ENCODE measurements around the gene LPAR4.

LPAR4 gene, protein sequence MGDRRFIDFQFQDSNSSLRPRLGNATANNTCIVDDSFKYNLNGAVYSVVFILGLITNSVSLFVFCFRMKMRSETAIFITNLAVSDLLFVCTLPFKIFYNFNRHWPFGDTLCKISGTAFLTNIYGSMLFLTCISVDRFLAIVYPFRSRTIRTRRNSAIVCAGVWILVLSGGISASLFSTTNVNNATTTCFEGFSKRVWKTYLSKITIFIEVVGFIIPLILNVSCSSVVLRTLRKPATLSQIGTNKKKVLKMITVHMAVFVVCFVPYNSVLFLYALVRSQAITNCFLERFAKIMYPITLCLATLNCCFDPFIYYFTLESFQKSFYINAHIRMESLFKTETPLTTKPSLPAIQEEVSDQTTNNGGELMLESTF

DNA sequence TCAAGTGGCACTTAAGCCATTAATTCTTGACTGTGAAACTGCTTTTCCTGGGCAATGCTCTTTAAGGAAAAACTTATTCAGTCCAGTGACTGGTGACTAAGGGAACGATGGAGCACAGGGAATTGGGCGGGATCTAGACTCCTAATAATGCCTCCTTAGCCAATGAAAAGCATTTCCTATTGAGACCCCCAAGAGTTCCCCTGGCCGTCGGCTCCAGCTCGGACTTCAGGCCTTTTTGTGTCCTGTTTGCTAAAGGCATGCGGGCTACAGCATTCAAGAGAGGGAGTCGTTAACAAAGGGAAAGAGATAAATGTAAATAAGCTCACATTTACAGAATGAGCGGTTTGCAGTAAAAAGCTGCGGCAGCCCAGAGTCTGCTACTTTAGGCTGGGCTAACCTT lies at the start of gene LPAR4:
LPAR4 (plus strand) TSS at position 232 of the 400 bp plus-strand sequence. CDS start 7,150 bp downstream, outside the sequence.
- no peak for TF ChIP-seq POLR2A (IDR thresholded peaks at IDR 0.05; ENCODE audit: low read length)
- TF ChIP-seq GATA1 (IDR thresholded peaks at IDR 0.05; ENCODE audit: low read depth, low read length): no peak
- DNase-seq: no peak

DNA sequence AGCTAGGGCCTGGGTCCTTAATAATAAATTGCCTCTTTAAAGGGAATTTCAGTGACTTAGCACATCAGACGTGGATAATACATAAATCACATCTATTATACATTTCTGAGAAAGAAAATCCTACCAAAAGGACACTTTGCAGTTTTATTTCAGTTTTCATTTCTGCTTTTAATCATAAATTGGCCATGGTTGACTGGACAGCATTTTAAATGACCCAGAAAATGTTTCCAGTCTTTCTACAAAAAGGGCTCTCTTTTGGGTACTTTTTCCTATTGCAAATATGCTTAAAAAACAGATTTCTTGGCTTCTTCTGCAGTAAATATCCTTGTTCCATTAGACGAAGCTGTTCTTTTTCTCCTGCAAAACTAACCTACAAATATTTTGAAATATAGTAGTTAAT lies 41.4 kb upstream of the LPAR4 start:
- TF ChIP-seq POLR2A (IDR thresholded peaks at IDR 0.05; ENCODE audit: low read length): no peak
- no peak for TF ChIP-seq GATA1 (IDR thresholded peaks at IDR 0.05; ENCODE audit: low read depth, low read length)

DNA sequence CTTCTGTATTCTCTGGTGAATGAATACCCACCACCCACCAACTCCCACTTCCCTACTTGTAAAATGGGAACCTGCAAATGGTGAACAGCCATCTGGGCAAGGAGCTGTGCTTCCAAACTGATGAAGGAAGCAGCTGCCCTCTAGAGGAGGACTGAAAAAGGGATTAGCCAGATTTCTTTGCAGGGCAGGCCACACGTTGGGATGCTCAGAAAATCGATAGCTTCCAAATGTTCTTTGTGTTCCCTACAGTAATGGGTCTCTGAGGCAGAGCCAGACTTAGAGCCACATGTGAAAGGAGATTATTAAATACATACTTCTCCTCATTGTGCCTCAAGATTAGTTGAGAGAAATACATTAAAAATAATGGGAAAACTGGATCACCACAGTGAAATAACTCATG lies 39.3 kb upstream of the LPAR4 start:
- DNase-seq: peak; percentile 0
- no peak for TF ChIP-seq GATA1 (IDR thresholded peaks at IDR 0.05; ENCODE audit: low read depth, low read length)
- no peak for TF ChIP-seq POLR2A (IDR thresholded peaks at IDR 0.05; ENCODE audit: low read length)

More for the DNA sequence above, 41.4 kb upstream of the LPAR4 start:
- DNase-seq: no peak

DNA sequence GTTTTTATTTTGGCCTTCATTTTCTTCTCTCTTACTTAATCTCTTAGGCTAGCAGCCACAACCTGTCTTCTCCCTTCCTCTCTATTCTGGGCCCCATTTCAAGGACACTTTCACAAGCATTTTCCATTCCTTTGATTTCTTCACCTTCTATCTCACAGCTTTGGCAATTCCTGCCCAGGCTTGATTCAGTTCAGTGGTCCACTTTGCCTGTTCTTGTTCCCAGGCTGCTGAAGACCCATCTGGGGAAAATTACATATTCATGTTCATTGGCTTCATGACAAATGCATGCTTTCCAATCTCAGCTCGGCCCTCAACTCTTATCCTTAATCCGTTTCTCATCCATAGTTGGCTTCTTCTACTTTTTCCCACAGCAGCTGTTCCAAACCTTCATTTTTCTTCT lies 38.7 kb upstream of the LPAR4 start:
- TF ChIP-seq POLR2A (IDR thresholded peaks at IDR 0.05; ENCODE audit: low read length) (no peak), GATA1 (IDR thresholded peaks at IDR 0.05; ENCODE audit: low read depth, low read length) (no peak)
- DNase-seq: no peak

DNA sequence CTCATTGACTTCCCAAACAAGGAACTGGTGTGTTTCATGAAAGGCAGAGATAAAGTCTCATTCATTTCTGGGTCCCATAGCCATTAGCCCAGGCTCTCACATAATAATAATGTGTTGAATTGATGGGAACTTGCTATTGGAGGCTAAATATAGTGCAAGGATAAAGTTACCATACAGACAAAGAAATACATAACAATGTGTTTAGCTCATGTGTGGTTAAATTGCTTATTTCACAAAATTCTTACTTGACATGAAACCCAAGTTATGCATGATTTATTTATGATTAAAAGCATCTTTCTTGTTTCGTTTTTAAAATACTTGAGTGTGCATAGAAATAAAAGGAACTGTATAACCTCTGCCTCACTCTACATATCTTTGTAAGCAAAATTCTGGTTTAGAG lies 37.3 kb upstream of the LPAR4 start:
- no peak for TF ChIP-seq GATA1 (IDR thresholded peaks at IDR 0.05; ENCODE audit: low read depth, low read length)
- TF ChIP-seq POLR2A (IDR thresholded peaks at IDR 0.05; ENCODE audit: low read length): no peak
- DNase-seq: no peak

DNA sequence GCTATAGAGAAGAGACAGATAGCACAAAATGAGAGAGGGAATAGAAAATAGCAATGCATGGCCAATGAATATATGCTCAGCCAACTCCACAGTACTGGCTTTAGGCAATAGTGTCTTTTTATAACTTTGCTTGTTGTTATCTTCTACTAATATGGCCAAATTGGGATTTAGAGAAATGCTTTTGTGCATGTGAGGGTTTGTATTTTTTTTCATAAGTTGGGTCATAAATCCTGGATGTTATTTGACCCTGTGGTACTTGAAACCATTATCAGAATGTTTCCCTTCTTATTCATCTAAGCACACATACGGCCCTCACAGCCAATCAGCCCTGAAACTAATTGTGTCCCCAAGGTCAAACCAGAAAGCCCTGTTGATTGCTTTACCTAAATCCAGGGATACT lies 35.2 kb upstream of the LPAR4 start:
- no peak for DNase-seq
- TF ChIP-seq GATA1 (IDR thresholded peaks at IDR 0.05; ENCODE audit: low read depth, low read length): no peak
- no peak for TF ChIP-seq POLR2A (IDR thresholded peaks at IDR 0.05; ENCODE audit: low read length)

DNA sequence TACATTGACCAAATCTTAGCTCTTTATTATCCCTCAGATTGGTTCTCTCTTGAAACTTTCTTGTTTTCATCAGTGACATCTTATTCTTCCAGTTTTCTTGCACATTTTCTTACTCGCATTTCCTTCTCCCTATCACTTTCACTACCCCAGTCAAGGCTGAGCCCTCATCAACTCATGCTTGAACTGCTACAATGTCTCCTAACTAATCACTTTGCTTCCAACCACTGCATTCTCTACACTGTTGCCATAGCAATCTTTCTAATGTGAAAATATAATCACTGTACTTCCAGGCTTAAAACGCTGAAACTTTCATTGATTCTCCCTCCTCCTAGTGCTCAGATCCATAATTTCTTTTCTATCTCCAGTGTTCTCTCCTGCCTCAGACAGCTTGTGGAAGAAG lies 22.2 kb upstream of the LPAR4 start:
- TF ChIP-seq POLR2A (IDR thresholded peaks at IDR 0.05; ENCODE audit: low read length) (no peak), GATA1 (IDR thresholded peaks at IDR 0.05; ENCODE audit: low read depth, low read length) (no peak)
- no peak for DNase-seq

DNA sequence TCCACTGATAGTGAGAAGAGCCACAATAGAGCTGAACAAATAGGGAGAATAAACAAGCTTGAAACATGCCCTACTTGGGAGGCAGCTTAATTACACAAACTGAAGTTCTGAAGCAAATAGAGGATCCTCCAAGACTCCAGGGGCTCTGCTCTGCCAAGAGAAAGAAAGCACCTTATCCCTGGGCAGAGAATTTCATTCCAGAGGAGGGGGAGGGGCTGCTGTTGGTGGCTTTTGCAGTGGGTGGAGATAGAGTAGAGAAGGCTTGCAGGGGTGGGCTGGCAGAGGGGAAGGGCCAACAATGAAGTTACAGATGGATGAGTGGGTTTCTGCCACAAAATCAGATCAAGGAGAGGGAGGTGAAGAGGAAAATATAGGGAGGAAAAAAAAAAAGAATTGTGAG lies 1.0 kb upstream of the LPAR4 start:
- no peak for DNase-seq
- no peak for TF ChIP-seq GATA1 (IDR thresholded peaks at IDR 0.05; ENCODE audit: low read depth, low read length)
- no peak for TF ChIP-seq POLR2A (IDR thresholded peaks at IDR 0.05; ENCODE audit: low read length)

DNA sequence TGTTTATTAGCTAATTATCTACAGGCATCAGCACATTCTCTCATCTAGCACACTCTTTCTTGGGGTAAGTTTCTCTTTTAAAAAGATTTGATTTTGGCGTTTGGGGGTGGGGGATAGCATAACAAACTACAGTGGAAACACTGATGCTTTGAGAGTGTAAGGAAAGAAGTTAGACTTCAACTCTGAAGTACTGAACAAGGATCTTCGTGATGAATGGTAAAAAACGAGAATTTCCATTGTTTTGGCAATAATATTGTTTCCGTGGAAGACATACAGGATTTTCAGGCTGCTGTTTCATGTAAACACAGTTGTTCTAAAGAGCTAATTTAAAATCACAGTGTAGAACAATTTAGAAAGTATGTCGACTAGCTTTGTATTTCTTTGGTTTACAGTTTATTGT lies 451 bp downstream of the LPAR4 start:
- DNase-seq: no peak

DNA sequence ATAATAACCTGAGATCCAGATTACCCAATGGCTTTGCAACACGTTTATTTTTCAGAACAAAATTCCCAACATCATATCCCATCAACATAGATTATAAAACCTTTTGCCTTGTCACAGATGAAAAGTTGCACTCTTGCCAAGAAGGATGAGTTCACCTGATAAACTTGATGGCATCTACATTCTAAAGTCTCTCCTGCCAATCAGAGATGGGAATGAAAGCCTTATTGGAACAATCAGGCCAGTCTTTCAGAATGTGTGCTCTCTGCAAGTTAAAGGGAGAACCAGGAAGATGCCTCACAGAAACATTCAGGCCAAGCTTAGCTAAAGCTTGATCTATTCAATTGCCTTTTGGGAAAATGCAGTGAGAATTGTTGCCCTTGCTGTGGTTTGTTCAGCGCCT lies 1.3 kb downstream of the LPAR4 start:
- no peak for TF ChIP-seq GATA1 (IDR thresholded peaks at IDR 0.05; ENCODE audit: low read depth, low read length)
- TF ChIP-seq POLR2A (IDR thresholded peaks at IDR 0.05; ENCODE audit: low read length): no peak
- DNase-seq: no peak

More for the DNA sequence above, 451 bp downstream of the LPAR4 start:
- TF ChIP-seq POLR2A (IDR thresholded peaks at IDR 0.05; ENCODE audit: low read length) (no peak), GATA1 (IDR thresholded peaks at IDR 0.05; ENCODE audit: low read depth, low read length) (no peak)

DNA sequence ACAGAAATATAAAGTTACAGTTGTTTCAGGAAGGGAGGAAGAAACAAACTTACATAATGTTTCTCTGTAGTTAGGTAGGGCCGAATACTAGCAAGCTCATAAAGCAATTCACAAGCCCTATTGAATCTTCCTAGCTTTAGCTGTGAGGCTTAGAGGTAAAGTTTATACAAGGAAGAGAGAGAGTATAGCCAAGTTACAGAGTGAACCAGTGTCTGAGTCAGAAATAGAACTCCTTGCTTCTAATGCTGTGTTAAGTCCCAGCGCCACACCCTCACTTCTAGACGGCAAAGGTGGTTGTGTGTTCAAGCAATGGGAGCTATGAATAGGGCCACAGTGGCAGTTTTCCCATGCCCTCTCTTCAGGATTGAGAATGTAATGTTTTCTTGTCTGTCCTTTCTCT lies 6.1 kb downstream of the LPAR4 start:
- no peak for DNase-seq
- no peak for TF ChIP-seq POLR2A (IDR thresholded peaks at IDR 0.05; ENCODE audit: low read length)
- no peak for TF ChIP-seq GATA1 (IDR thresholded peaks at IDR 0.05; ENCODE audit: low read depth, low read length)

DNA sequence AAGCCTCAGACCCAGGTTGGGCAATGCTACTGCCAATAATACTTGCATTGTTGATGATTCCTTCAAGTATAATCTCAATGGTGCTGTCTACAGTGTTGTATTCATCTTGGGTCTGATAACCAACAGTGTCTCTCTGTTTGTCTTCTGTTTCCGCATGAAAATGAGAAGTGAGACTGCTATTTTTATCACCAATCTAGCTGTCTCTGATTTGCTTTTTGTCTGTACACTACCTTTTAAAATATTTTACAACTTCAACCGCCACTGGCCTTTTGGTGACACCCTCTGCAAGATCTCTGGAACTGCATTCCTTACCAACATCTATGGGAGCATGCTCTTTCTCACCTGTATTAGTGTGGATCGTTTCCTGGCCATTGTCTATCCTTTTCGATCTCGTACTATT lies 7.4 kb downstream of the LPAR4 start:
- TF ChIP-seq POLR2A (IDR thresholded peaks at IDR 0.05; ENCODE audit: low read length) (no peak), GATA1 (IDR thresholded peaks at IDR 0.05; ENCODE audit: low read depth, low read length) (no peak)

DNA sequence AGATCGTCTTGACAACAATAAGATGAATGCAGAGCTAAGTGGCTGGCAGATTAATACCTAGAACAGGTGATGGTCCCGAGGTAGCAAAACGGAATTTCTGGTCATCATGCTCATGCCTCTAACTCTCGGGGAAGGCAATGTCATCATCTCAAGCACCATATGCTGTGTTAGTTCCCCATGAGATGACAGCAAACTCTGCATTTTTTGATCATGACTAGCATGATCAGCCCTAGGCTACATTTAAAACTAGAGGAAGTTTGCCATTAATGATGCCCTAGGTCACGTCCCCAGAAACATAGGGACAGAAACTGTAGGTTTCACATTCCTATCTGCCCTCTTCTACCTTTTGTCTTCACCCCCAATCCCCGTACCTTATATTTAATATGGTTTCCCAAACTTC lies 11.6 kb downstream of the LPAR4 start:
- DNase-seq: no peak
- TF ChIP-seq GATA1 (IDR thresholded peaks at IDR 0.05; ENCODE audit: low read depth, low read length): no peak

More for the DNA sequence above, 7.4 kb downstream of the LPAR4 start:
- no peak for DNase-seq

DNA sequence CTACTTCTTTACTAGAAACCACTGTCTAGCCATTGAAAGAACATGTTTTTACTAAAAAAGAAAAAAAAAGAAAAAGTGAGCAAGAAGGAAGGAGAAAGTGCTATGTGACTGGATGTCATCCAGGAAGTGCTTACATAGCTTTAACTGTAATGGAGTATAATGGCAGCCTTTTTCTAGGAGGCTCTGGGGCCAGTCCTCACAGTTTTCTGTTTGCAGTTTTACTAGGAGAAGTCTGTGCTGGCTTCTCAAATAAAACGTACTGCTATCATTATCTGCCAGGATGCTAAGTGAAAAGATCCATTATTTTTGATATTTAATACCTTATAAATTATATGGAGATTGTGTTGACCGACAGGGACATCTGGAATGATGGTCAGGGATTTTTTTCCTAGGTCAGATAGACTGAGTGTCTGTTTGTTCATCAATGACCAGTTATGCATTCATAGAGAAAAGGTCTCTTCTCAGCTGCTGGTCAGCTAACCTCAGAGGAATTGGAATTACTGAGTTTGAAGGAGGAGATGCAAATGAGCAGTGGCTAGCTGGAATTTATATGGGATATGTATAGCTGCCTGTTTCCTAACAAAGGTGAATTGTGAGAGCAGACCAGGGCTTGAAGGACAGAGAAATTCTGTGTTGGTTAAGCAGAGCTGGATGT lies 21.7 kb downstream of the LPAR4 start:
- TF ChIP-seq POLR2A (IDR thresholded peaks at IDR 0.05; ENCODE audit: low read length): no peak
- no peak for TF ChIP-seq GATA1 (IDR thresholded peaks at IDR 0.05; ENCODE audit: low read depth, low read length)
- DNase-seq: no peak

DNA sequence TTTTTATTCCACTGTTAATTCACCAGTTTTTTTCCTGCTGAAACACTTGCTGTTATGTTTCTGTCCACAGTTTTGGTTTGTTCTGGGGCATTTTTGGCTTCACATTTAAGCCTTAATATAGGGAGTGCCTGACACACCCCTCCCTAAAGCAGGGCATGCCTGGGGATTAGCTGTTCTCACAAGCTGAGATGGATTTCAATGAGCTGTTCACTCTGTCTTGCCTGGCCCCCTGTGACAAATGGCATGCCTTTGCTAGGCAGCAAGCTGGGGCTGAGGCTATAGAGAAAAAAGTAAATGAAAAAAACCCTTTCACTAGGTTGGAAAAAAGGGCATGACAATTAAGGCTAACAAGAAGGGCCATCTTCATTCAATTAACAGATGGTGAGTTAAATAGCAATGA lies 22.4 kb downstream of the LPAR4 start:
- TF ChIP-seq GATA1 (IDR thresholded peaks at IDR 0.05; ENCODE audit: low read depth, low read length): no peak
- no peak for TF ChIP-seq POLR2A (IDR thresholded peaks at IDR 0.05; ENCODE audit: low read length)
- no peak for DNase-seq

Data from erythroblast (primary cell).